ENCODE data around the gene RFWD3.
"Not testable (repeated sequence)": the region's sequence is repeated elsewhere in the genome, so short reads cannot be mapped to it uniquely, and the experiment has no call there.

Gene RFWD3

DNA sequence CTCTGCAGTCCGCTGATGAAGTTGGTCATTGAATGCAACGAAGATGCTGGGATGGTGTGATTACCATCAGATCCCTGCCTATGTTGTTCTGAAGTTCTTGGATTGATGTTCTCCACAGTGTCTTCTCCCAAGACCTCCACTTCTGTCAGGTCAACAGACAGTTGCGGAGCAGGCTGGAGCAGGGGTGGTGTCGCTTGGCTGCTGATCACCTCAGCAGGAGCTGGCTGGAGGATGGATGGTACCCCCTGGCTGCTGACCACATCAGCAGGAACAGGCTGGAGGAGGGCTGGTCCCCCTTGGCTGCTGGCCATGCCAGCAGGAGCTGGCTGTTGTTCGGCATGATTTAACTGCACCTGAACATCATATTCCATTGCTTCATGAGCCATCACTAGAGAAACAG is 5.6 kb downstream of the RFWD3 start:
- DNase-seq (ENCODE audit: low read depth) = no peak

DNA sequence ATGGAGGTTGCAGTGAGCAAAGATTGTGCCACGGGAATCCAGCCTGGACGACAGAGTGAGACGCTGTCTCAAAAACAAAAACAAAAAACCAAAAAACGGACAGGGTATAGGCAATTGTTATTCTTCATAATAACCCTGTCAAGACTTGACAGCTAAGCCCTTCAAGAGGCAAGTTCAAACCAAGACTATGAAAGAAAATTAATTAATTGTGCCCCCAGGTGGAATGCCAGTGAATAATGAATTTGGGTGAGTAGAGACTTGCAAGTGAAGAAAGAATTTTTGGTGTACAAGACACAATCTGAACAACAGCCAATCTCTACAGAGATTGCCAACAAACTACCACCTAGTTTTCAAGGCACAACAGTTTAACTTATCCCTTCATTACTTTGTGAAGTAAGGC is 6.3 kb downstream of the RFWD3 start:
- DNase-seq (ENCODE audit: low read depth) = no peak

DNA sequence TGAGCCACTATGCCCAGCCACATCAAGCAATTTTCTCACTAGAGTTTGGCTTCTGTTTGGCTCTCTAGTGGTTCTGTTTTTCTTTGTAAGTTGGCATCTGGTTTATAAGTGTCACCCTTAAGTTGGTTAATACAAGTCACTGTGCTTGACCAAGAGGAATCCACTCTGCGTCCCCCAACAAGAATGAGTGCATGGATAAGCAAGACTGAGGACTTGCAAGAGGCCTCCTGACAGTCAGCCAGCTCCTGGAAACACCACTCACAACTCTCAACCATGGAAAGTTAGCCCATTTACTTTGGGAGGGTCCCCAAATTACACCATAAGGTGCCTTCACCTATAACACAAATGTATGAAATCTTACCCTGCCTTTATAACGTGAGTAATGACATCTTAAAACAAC is 7.6 kb downstream of the RFWD3 start:
- no peak for DNase-seq (ENCODE audit: low read depth)

DNA sequence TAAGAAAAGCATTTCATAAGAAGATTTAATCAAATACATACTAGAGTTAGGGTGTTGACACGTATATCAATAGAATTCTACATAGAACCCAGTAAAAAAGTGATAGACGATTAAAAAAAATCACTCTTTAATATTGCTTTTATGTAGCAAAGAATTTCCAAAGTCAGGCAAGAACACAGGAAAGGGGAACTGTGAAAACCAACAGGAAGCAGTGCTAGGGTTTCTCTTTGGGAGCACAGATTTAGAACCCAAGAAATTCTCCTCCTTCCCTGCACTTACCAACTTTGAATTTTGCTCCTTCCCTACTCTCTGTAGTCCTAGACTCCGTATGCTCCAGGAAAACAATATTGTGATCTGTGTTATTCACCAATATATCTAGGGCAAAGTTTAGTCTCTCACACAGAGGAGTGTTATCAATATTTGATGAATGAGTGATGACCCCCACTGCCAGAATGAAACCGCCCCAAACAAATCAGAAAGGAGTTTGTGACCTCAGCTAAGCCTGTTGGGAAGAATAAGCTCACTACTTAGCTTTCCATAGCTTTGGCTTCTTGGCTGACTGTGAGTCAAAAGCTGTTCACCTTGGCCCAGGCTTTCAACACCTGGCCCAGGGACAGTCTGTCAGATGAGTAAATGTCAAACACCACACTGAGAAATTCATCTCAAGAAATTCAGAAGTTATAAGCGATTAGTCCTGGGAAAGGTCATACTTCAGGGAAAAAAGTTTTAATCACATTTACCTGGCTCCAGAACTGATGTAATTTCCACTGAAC is 8.6 kb downstream of the RFWD3 start:
- DNase-seq (ENCODE audit: low read depth) = no peak

DNA sequence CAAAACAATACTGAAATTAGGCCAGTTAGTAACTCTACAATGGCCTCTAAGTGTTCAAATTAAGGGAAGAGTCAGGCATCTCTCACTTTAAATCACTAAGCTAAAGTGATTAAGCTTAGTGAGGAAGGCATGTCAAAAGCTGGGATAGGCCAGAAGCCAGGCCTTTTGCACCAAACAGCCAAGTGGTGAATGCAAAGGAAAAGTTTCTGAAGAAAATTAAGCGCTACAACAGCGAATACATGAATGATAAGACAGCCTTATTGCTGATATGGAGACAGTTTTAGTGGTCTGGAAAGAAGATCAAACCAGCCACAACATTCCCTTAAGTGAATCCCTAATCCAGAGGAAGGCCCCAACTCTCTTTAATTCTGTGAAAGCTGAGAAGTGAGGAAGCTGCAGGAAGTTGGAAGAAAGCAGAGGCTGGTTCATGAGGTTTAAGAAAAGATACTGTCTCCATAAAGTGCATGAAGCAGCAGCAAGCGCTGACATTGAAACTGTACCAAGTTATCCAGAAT is 12.1 kb downstream of the RFWD3 start:
- DNase-seq (ENCODE audit: low read depth) = no peak

DNA sequence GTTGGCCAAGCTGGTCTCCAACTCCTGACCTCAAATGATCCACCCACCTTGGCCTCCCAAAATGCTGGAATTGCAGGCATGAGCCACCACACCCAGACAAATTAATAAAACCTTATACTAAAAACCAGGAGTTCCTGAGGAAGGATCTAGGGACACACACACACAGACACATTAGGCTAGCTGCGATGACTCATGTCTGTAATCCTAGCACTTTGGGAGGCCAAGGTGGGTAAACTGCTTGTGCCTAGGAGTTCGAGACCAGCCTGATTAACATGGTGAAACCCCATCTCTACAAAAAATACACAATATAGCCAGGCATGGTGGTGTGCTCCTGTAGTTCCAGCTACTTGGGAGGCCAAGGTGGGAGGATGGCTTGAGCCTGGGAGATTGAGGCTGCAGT is 13.8 kb downstream of the RFWD3 start:
- not testable (repeated sequence) for DNase-seq (ENCODE audit: low read depth)

DNA sequence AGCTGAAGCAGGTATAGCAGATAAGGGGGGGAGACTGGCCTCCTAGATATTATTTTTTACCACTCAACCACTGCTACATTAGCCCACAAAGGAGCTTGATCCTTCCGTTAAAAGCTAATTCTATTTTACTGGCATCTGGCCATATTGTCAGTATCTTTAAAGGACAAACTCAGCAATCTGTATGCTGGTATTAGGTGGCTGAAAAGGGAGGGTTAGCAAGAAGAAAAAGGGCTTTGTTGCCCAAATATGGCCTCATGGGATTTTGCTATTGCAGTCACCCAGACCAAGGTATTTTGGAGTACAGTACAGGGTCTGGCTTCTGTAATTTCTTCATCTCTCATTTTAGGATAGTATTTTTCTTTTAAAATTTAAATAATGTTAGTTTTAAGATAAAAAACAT is 14.4 kb downstream of the RFWD3 start:
- no peak for DNase-seq (ENCODE audit: low read depth)

DNA sequence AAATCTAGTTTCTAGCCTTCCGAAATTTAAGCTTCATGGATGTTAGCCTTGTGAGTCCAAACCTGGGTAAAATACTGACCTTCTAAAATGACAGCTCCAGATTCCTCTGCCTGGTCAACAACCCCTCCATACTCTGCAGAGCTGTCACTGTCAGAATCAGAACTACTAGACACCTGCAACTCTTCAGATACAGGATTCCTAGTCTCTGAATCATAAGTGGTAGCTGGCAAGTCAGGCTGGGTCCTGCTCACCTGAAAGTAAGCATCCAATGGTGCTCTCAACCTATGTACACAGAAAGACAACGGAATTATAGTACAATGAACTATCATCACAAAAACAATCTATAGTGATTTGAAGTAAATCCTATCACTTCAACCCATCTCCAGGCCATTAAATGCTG is 14.8 kb downstream of the RFWD3 start:
- no peak for DNase-seq (ENCODE audit: low read depth)

DNA sequence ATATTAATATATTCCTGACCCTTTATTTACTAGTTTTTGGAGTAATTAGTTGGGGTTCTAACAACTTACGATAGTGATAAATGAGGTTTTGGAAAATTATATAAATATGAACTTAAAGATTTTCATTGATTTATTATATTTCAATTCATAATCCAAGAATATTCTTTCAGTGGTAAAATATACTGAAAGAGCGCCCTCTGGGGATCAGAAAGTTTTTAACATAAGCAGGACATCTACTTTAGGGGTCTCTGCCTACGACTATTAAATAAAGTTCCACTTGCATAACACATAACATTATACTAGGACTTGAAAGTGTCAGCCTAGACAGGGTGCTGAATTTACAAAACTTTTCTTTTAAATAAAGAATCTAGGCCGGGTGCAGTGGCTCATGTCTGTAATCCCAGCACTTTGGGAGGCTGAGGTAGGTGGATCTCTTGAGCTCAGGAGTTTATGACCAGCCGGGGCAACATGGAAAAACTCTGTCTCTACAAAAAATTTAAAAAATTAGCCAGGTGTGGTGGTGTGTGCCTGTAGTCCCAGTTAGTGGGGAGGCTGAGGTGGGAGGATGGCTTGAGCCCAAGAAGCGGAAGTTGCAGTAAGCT is 15.6 kb downstream of the RFWD3 start:
- DNase-seq (ENCODE audit: low read depth) = no peak

DNA sequence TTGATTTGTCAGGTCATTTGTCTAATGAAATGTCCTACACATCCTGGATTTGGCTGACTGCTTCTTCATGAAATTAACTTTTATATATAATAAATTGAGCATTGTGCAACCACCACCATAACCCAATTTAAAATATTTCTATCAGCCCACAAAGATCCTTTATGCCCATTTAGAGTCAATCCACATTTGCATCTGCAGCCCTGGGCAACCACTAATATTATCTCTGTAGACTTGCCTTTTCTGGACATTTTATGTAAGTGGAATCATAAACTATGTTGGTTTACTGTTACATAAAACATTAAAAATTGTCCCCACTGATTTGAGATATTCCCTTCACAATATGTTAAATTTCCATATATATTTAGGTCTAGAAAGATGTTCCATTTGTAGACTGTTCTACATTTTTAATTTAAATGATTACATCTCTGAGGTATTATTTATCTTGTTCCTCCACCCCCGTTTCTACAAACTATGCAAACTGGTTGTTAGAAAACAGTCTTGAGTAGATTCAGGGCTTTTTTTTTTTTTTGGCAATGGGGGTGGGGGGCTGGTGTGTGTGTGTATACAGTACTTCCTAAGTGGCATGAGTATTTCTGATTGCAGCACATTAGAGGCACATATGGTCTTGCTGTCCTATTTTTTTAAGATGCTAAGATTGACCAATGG is 16.7 kb downstream of the RFWD3 start:
- DNase-seq (ENCODE audit: low read depth) = no peak

DNA sequence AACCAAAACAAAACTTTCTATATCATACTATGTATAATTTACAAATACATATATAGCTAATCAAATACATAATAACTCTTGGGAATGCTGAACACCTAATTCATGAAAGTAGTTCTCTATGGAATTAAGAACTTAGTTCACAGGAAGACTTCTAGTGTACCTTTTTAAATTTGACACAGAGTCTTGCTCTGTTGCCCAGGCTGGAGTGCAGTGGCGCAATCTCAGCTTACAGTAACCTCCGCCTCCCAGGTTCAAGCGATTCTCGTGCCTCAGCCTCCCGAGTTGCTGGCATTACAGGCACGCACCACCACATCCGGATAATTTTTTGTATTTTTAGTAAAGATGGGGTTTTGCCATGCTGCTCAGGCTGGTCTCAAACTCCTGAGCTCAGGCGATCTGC is 24.7 kb downstream of the RFWD3 start:
- no peak for DNase-seq (ENCODE audit: low read depth)

DNA sequence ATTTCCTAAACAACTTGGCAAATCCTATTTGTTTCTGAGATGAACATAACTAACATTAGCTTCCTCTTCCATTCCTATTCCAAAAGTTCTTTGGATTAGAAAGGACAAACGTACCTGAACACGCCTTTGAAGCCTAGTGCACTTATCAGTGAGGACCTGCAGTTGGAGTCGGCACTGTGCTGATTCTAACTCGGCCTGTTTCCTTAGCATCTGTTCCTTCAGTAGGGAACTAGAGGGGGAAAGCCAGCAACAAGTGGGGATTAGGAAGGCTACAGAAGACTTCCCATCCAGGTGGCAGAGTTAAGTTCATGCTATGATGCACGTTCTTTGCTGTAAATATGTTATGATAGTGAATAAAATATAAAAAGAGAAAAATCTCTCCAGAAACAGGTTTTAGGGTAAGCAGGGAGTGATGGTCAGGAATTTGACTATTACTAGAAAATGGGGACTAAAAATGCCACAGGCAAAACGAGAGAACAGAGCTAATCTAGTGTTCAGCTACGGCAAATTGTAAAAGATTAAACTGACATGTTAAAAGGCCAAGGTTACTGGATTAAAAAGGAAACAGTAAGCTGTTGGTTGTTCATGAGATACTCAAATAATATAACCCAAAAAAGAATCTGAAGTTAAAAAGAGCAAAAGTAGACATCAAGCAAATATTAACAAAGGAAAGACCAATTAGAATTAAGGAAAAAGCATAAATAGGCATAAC is 28.8 kb downstream of the RFWD3 start:
- DNase-seq (ENCODE audit: low read depth) = no peak

DNA sequence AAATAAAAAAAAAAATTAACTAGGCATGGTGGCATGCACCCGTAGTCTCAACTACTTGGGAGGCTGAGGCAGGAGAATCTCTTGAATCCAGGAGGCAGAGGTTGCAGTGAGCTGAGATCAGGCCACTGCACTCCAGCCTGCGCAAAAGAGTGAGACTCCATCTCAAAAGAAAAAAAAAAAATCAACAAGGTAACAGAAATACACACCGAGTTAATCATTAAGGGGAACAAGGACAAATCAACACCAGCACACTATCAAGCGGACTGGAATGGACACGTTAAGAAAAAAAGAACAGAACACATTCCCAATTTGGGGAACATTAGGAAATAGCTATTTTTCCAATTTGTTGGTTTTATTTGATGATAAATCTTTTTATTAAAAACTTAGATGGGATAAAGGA is 31.4 kb downstream of the RFWD3 start:
- DNase-seq (ENCODE audit: low read depth) = no peak

DNA sequence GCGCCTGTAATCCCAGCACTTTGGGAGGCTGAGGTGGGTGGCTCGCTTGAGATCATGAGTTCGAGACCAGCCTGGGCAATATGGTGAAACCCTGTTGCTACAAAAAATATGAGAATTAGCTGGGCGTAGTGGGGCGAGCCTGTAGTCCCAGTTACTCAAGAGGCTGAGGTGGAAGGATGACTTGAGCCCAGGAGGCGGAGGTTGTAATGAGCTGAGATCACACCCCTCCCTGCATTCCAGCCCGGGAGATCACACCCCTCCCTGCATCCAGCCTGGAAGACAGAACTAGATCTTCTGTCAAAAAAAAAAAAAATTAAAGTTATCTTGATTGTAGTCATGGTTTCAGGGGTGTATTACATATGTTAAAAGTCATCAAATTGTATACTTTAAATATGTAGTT is 33.0 kb downstream of the RFWD3 start:
- DNase-seq (ENCODE audit: low read depth) = no peak

DNA sequence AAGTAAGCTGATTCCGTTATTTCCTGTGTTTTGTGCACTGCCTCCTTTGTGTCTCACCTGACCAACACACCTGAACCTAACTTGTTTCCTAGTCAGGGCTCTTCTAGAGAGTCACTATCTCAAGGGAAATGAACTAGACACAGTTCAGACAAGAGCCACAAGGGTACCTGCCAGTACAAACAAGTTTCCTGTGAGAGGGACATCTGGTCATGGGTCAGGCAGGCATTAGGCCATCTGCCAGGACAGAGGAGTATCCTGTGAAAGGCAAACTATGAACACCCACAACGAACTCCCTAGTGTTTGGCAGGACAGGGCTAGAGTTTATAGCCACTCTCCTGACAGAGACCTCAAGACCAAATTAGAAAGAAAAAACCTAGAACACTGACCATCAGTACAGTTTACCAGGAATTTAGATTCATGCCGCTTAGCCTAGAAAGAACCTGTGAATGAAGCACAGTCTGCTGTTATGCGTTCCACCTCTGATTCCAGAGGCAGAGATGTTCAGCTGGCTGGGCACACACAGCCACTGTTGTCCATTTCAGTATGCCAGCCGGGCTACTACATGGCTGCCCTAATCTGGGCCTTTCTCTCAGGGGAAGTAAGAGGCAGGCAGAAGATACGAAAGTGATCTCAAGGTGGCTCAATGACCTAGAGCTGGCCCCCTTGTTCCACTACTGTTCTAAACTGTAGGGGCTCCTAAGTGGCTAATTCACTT is 39.0 kb downstream of the RFWD3 start:
- no peak for DNase-seq (ENCODE audit: low read depth)

DNA sequence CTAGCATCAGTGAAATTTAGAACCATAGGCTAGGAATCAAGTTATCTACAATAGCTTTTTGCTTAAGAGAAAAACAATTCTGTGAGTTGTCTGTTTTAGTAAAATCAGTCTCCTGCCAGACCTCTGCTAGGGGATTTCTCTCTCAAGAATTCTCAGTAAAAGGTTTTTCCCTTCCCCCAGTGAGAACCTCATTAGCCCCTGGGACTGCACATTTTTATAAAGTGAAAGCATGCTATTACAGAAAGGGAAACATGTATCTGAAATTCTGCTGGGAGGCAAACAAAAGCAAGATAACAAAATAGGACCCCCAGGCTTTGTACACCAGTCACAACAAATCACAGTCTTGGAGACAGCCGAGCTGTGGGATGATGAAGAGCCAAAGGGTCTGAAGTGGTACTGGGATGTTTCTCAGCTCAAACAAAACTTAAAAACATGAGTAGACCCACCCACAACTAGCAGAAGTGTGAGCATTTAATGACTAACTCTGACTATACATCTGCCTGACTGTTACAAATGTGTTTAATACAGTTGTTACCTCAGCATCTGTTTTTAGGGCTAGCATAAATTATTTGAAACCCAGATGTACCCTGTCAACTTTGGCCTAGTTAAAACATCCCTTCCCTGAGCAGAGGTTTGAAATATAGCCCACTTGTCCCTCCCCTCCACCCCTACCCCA is 39.8 kb downstream of the RFWD3 start:
- no peak for DNase-seq (ENCODE audit: low read depth)

DNA sequence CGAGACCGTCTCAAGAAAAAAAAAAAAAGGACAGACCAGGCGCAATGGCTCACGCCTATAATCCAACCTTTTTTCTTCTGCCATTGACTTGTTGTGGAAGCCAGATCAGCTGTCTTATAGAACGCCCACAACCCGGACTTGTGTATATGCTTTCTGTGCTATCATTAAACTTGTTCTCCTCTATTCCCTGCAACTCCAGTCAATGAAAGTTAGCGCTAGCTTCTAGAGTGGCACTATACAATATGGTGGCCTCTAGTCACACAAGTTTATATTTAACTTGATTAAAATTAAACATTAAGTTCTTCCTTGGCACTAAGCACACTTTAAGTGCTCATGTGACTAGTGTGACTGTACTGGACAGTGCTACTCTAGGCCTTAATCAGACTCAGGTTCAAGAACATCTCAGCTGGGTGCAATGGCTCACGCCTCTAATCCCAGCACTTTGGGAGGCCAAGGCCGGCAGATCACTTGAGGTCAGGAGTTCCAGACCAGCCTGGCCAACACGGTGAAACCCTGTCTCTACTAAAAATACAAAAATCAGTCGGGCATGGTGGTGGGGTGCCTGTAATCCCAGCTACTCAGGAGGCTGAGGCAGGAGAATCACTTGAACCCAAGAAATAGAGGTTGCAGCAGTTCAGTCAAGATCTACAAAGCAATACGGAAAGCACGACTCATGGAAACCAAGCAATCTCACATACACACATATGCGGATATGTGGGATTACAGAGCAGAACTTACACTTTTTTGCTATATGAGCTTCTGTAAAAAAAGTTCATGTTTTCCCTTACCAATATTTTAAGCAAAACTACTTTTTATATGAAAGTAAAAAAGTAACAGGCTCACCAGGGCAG is 41.0 kb downstream of the RFWD3 start:
- DNase-seq (ENCODE audit: low read depth) = no peak

DNA sequence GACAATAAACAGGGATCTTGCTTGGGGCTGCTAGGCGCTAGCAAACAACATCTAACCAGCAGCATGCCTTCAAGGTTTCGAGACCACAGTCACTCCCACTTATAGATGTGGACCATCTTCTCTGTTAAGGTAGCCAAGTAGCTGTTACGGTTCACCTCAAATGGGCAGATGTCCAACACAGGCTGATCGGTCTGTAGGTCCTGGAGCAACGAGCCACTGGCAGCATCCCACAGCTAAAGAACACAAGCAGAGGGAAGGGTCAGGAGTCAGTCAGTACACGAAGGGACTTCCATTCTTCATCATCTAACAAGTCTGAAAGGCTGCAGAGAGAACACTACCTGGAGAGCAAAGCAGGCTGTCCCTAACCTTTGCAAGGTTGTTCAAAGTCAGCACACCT is 42.8 kb downstream of the RFWD3 start:
- DNase-seq (ENCODE audit: low read depth) = no peak

DNA sequence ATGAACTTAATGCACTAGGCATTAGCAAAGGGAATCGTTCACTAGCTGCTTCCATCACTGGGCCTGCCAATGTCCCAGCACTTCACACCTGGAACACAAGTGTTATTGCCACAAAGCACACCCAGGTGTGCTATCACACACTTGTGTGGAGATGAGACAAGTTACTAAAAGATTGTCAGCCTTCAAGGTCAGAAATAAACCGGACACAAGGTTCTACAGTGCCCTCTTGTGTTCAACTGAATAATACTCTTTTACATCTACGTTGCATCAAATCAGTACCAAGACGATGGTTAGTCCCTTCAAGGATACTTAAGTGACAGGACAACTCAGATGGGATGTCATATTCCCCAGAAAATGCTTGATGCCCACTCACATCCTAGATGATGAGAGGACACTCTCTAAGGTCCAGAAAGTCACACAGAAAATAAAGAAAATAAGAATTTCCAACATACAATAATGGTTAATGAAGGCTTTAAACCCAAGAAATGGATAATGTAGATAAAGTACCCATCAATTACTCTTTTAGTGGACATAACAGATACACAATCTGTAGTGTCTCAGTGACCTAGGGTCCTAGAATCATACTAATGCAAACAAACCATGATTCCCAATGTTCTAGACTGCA is 43.4 kb downstream of the RFWD3 start:
- no peak for DNase-seq (ENCODE audit: low read depth)

DNA sequence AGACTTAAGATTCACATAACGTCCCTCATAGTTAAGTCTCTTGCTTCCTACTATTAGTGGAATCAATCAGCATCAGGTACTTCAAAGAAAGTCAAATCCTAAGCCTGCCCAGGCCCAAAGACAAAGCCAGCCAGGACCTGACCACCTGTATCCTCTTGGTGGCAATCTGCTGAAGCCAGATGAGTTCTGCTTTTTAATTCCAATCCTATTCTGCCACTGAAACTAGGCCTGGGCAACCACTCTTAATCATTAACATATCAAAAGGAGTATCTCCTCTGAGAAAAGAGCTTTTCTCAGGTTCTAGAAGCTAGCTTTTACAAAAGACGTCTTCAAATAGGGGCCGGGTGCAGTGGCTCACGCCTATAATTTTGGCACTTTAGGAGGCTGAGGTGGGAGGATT is 44.7 kb downstream of the RFWD3 start:
- DNase-seq (ENCODE audit: low read depth) = no peak

All from activated T-helper 1 cell treated with Interleukin-2 at 50 U/mL for 16 hours (primary cell).